HepG2 (cell line): ENCODE results near the gene PIM1. TPM values are rescaled to one million over a fixed set of nuclear protein-coding genes. Genes with fewer than 3 reads are reported as not detected.

Experiments
- AKAP8 ChIP-seq: sonication (generic); formaldehyde crosslinking; IDR thresholded peaks from 2 replicates; pipeline ENCODE4 v1.5.1; 2020; ENCODE audit warnings: mild to moderate bottlenecking, missing genetic modification reagents
- ARID2 ChIP-seq: sonication (generic); formaldehyde crosslinking; IDR thresholded peaks from 2 replicates; pipeline ENCODE4 v1.8.1; 2022; ENCODE audit warnings: mild to moderate bottlenecking, missing genetic modification reagents, borderline replicate concordance
- CENPT ChIP-seq: sonication (generic); formaldehyde crosslinking; IDR thresholded peaks from 2 replicates; pipeline ENCODE4 v1.8.0; 2022; ENCODE audit warnings: low read depth, mild to moderate bottlenecking, moderate library complexity, missing genetic modification reagents
- MEIS2 ChIP-seq: sonication (generic); formaldehyde crosslinking; IDR thresholded peaks from 2 replicates; pipeline ENCODE4 v1.9.0; 2021; ENCODE audit warnings: mild to moderate bottlenecking, missing genetic modification reagents
- NAIF1 ChIP-seq: sonication (generic); formaldehyde crosslinking; IDR thresholded peaks from 2 replicates; pipeline ENCODE4 v1.5.0; 2020; ENCODE audit warnings: mild to moderate bottlenecking, missing genetic modification reagents, borderline replicate concordance
- NKX3-1 ChIP-seq: sonication (generic); formaldehyde crosslinking; IDR thresholded peaks from 2 replicates; pipeline ENCODE4 v1.5.0; 2020; ENCODE audit warnings: missing genetic modification reagents
- PHF20 ChIP-seq: sonication (generic); formaldehyde crosslinking; IDR thresholded peaks from 2 replicates; pipeline ENCODE4 v1.5.0; 2020; ENCODE audit warnings: mild to moderate bottlenecking, missing genetic modification reagents
- RARA ChIP-seq: IDR thresholded peaks from 2 replicates; pipeline ENCODE4 v1.6.1; 2016; ENCODE audit warnings: missing genetic modification reagents, missing compliant biosample characterization
- SATB2 ChIP-seq: sonication (generic); formaldehyde crosslinking; IDR thresholded peaks from 2 replicates; pipeline ENCODE4 v1.5.0; 2020; ENCODE audit warnings: missing genetic modification reagents
- SIX1 ChIP-seq: sonication (generic); formaldehyde crosslinking; IDR thresholded peaks from 2 replicates; pipeline ENCODE4 v1.4.0; 2020; ENCODE audit warnings: missing genetic modification reagents, borderline replicate concordance
- SMAD9 ChIP-seq: sonication (generic); formaldehyde crosslinking; IDR thresholded peaks from 2 replicates; pipeline ENCODE4 v1.5.1; 2020; ENCODE audit warnings: mild to moderate bottlenecking, missing genetic modification reagents
- TCF7 ChIP-seq: sonication (generic); IDR thresholded peaks from 2 replicates; pipeline ENCODE4 v1.6.1; 2016; ENCODE audit warnings: antibody characterized with exemption, low read depth
- TOPORS ChIP-seq: sonication (generic); formaldehyde crosslinking; IDR thresholded peaks from 2 replicates; pipeline ENCODE4 v1.8.0; 2023; ENCODE audit warnings: mild to moderate bottlenecking, missing genetic modification reagents
- ZBTB3 ChIP-seq: sonication (generic); formaldehyde crosslinking; IDR thresholded peaks from 2 replicates; pipeline ENCODE4 v1.4.0; 2020; ENCODE audit warnings: low read depth, mild to moderate bottlenecking, moderate library complexity, missing genetic modification reagents, borderline replicate concordance
- ZFP36 ChIP-seq: fragments of 150-350 bp; IDR thresholded peaks from 2 replicates; pipeline ENCODE4 v1.6.1; 2018; ENCODE audit warnings: borderline replicate concordance, low read length, low read depth; ENCODE audit not compliant: partially characterized antibody
- ZNF138 ChIP-seq: sonication (generic); formaldehyde crosslinking; IDR thresholded peaks from 2 replicates; pipeline ENCODE4 v1.5.0; 2020; ENCODE audit warnings: mild to moderate bottlenecking, low read depth, missing genetic modification reagents
- ZNF205 ChIP-seq: IDR thresholded peaks from 2 replicates; pipeline ENCODE4 v1.6.1; 2018; ENCODE audit warnings: missing biosample characterization, missing genetic modification reagents
- ZNF207 ChIP-seq: fragments of 450-650 bp; IDR thresholded peaks from 2 replicates; pipeline ENCODE4 v1.6.1; 2016; ENCODE audit warnings: antibody characterized with exemption, borderline replicate concordance
- ZNF282 ChIP-seq: fragments of 450-650 bp; IDR thresholded peaks from 2 replicates; pipeline ENCODE4 v1.6.1; 2018; ENCODE audit not compliant: partially characterized antibody
- ZNF333 ChIP-seq: sonication (generic); formaldehyde crosslinking; IDR thresholded peaks from 2 replicates; pipeline ENCODE4 v1.4.0; 2020; ENCODE audit warnings: mild to moderate bottlenecking, missing genetic modification reagents, borderline replicate concordance
- ZNF773 ChIP-seq: sonication (generic); formaldehyde crosslinking; IDR thresholded peaks from 2 replicates; pipeline ENCODE4 v1.4.0; 2020; ENCODE audit warnings: missing genetic modification reagents, borderline replicate concordance
- ZNF777 ChIP-seq: sonication (generic); formaldehyde crosslinking; IDR thresholded peaks from 2 replicates; pipeline ENCODE4 v1.4.0; 2020; ENCODE audit warnings: missing genetic modification reagents
- ZNF891 ChIP-seq: sonication (generic); formaldehyde crosslinking; IDR thresholded peaks from 2 replicates; pipeline ENCODE4 v1.5.0; 2020; ENCODE audit warnings: mild to moderate bottlenecking, missing genetic modification reagents
- polyA plus RNA-seq, 8 experiments: library from polyadenylated mRNA; depleted of rRNA in 3 of 8; stranded (reverse) in 7 of 8; unstranded in 1 of 8; fragments of >200 nt; fragmentation: Illumina TruSeq in 4 of 8; extraction: Trizol in 4 of 8; gene quantifications; 2 replicates each; pipeline versions ENCODE4 v1.2.1 to v1.2.3, GENCODE V29; 2011 to 2016; ENCODE audit warnings: low read depth in 4 of 8, missing spikeins in 1 of 8, mixed read lengths in 1 of 8; ENCODE audit not compliant: insufficient read depth in 1 of 8
- total RNA-seq, 5 experiments: library from RNA; depleted of rRNA; stranded (reverse); fragments of >200 nt; fragmentation: Illumina TruSeq; extraction: Trizol; gene quantifications; 2 replicates each; pipeline ENCODE4 v1.2.3, GENCODE V29; 2016; ENCODE audit warnings: low read depth in 1 of 5
- TF ChIP-seq, protein P1 (sequence below): sonication (generic); formaldehyde crosslinking; IDR thresholded peaks from 2 replicates; pipeline ENCODE4 v1.5.0; 2020; ENCODE audit warnings: missing genetic modification reagents
- TF ChIP-seq, protein P2 (sequence below), 2 experiments: IDR thresholded peaks; 2 replicates each; pipeline ENCODE4 v1.6.1; 2011 to 2012; ENCODE audit warnings: low read length in 2 of 2, borderline replicate concordance in 1 of 2, low read depth in 1 of 2, mild to moderate bottlenecking in 1 of 2, moderate library complexity in 1 of 2
- TF ChIP-seq, protein P3 (sequence below): fragments of 450-650 bp; IDR thresholded peaks from 2 replicates; pipeline ENCODE4 v1.6.1; 2016

Gene PIM1
- total and polyA plus RNA-seq, 2 of the 13 experiments (the other 11 are each of a cell fraction or from before 2014, with no cell fraction given) = 29.4 to 117 TPM

DNA sequence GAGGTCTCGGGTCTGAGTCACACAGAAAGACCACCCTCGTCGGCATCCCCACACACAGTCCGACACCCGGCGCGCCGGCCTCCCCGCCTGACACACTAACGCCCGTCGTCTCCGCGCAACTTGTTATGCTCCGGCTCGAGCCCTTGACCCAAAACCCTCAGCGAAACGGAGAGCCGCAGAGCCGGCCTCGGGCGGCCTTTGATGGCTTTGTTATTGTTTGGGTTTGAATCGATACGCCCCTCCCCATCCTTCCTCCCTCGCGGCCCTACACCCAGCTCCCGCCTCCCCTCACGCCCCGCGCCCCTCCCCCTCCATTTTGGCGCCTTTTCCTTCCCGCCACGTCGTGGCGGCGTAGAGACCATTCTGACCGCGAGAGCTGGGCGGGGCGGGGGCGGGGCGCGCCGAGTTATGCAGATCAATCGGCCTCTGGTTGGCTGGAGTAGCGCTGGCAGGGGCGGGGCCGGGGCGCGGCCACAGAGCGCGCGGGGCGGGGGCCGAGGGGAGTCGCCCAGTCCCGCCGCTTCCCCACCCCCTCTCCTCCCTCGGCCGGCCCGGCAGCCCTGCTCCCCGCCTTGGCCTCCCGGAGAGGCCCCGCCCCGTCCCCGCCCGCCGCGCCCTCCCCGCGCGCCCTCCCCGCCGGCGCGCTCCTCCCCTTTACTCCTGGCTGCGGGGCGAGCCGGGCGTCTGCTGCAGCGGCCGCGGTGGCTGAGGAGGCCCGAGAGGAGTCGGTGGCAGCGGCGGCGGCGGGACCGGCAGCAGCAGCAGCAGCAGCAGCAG, at the start of gene PIM1 (continued):
- TF ChIP-seq ZFP36 = peak; percentile 2
- no peak; the same call in 1 of the 2 replicates for TF ChIP-seq ZNF333 (CRISPR knock-in tag)
- TF ChIP-seq NKX3-1 (CRISPR knock-in tag) = peak; percentile 77; the same call in 1 of the 2 replicates
- TF ChIP-seq, protein P1, sequence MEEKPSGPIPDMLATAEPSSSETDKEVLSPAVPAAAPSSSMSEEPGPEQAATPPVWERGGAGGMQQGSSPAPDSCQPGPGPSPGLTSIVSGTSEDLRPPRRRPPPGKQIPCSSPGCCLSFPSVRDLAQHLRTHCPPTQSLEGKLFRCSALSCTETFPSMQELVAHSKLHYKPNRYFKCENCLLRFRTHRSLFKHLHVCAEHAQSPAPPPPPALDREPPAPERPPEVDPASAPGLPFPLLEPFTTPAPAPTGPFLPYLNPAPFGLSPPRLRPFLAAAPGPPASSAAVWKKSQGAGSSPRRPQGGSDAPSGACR (CRISPR knock-in tag) = no peak; the same call in 1 of the 2 replicates
- peak; percentile 79 for TF ChIP-seq ZNF773 (CRISPR knock-in tag)
- peak; percentile 97 for TF ChIP-seq RARA (CRISPR knock-in tag)
- no peak for TF ChIP-seq AKAP8 (CRISPR knock-in tag)
- TF ChIP-seq CENPT (CRISPR knock-in tag) = no peak
- no peak for TF ChIP-seq ZNF207
- TF ChIP-seq ARID2 (CRISPR knock-in tag) = no peak
- peak; percentile 80 for TF ChIP-seq SIX1 (CRISPR knock-in tag)
- TF ChIP-seq ZNF138 (CRISPR knock-in tag) = no peak
- TF ChIP-seq MEIS2 = peak; percentile 85
- TF ChIP-seq SATB2 (CRISPR knock-in tag) = no peak
- TF ChIP-seq ZNF891 (CRISPR knock-in tag) = peak; percentile 91
- TF ChIP-seq, protein P2, sequence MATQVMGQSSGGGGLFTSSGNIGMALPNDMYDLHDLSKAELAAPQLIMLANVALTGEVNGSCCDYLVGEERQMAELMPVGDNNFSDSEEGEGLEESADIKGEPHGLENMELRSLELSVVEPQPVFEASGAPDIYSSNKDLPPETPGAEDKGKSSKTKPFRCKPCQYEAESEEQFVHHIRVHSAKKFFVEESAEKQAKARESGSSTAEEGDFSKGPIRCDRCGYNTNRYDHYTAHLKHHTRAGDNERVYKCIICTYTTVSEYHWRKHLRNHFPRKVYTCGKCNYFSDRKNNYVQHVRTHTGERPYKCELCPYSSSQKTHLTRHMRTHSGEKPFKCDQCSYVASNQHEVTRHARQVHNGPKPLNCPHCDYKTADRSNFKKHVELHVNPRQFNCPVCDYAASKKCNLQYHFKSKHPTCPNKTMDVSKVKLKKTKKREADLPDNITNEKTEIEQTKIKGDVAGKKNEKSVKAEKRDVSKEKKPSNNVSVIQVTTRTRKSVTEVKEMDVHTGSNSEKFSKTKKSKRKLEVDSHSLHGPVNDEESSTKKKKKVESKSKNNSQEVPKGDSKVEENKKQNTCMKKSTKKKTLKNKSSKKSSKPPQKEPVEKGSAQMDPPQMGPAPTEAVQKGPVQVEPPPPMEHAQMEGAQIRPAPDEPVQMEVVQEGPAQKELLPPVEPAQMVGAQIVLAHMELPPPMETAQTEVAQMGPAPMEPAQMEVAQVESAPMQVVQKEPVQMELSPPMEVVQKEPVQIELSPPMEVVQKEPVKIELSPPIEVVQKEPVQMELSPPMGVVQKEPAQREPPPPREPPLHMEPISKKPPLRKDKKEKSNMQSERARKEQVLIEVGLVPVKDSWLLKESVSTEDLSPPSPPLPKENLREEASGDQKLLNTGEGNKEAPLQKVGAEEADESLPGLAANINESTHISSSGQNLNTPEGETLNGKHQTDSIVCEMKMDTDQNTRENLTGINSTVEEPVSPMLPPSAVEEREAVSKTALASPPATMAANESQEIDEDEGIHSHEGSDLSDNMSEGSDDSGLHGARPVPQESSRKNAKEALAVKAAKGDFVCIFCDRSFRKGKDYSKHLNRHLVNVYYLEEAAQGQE (IDR thresholded peaks at IDR 0.05; ENCODE audit: borderline replicate concordance in 1 of 2, low read depth in 1 of 2, low read length in 2 of 2) = peak in 1 of 2 experiments; percentile 77; a peak in 1 of 4 replicates
- TF ChIP-seq ZNF777 = peak; percentile 57; the same call in 1 of the 2 replicates
- TF ChIP-seq NAIF1 (CRISPR knock-in tag) = peak; percentile 91
- no peak for TF ChIP-seq ZNF282
- TF ChIP-seq ZBTB3 (CRISPR knock-in tag) = no peak
- peak; percentile 96 for TF ChIP-seq TCF7
- no peak for TF ChIP-seq TOPORS (CRISPR knock-in tag)
- TF ChIP-seq SMAD9 = no peak
- TF ChIP-seq, protein P3, sequence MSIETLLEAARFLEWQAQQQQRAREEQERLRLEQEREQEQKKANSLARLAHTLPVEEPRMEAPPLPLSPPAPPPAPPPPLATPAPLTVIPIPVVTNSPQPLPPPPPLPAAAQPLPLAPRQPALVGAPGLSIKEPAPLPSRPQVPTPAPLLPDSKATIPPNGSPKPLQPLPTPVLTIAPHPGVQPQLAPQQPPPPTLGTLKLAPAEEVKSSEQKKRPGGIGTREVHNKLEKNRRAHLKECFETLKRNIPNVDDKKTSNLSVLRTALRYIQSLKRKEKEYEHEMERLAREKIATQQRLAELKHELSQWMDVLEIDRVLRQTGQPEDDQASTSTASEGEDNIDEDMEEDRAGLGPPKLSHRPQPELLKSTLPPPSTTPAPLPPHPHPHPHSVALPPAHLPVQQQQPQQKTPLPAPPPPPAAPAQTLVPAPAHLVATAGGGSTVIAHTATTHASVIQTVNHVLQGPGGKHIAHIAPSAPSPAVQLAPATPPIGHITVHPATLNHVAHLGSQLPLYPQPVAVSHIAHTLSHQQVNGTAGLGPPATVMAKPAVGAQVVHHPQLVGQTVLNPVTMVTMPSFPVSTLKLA = peak; percentile 66
- TF ChIP-seq PHF20 (CRISPR knock-in tag) = no peak; the same call in 1 of the 2 replicates
- peak; percentile 73 for TF ChIP-seq ZNF205 (CRISPR knock-in tag)
